Neural progenitor cell (in vitro differentiated cells): ENCODE results near the gene PDHB.

Experiments
- CTCF ChIP-seq: fragments of 200-600 bp; sonication (generic); IDR thresholded peaks from 2 replicates; pipeline ENCODE4 v1.5.1; 2017; ENCODE audit warnings: antibody characterized with exemption, mild to moderate bottlenecking
- EZH2 ChIP-seq: fragments of 200-600 bp; sonication (generic); IDR thresholded peaks from 2 replicates; pipeline ENCODE4 v1.6.1; 2017; ENCODE audit warnings: antibody characterized with exemption, mild to moderate bottlenecking, moderate library complexity

- TF ChIP-seq CTCF = no peak
- TF ChIP-seq EZH2 = no peak
These were observed 49.4 kb upstream of the PDHB start for GRCh38 chr3:58482917-58483636.
